ENCODE measurements around the gene BIRC2. TPM values are rescaled to one million over a fixed set of nuclear protein-coding genes. Genes with fewer than 3 reads are reported as not detected.

Gene BIRC2
- total and polyA plus RNA-seq, 4 donors, result 14.1 to 46.7 (median 29.5) TPM

- H3K27ac ChIP-seq (ENCODE audit: low read depth in 1 of 2, low read length in 2 of 2), result no peak overlapping the region
- no peak for TF ChIP-seq RAD21 (IDR thresholded peaks at IDR 0.05)
- no peak for TF ChIP-seq HNF4G (IDR thresholded peaks at IDR 0.05)
- no peak for TF ChIP-seq EGR1 (IDR thresholded peaks at IDR 0.05; ENCODE audit: low read depth in 2 of 2)
- TF ChIP-seq TAF1 (conservative IDR thresholded peaks at IDR 0.05), result no peak
- no peak for TF ChIP-seq RXRA (IDR thresholded peaks at IDR 0.05)
- TF ChIP-seq GABPA (IDR thresholded peaks at IDR 0.05 in 1 of 2, conservative IDR thresholded peaks at IDR 0.05 in 1 of 2), result no peak
- TF ChIP-seq CTCF (IDR thresholded peaks at IDR 0.05; ENCODE audit: low read depth, low read length, missing input control), result no peak
- no peak for TF ChIP-seq JUND (IDR thresholded peaks at IDR 0.05)
- no peak for TF ChIP-seq ZBTB33 (IDR thresholded peaks at IDR 0.05)
- TF ChIP-seq FOXA1 (IDR thresholded peaks at IDR 0.05), result no peak
- TF ChIP-seq HNF4A (conservative IDR thresholded peaks at IDR 0.05), result no peak
- TF ChIP-seq ATF3 (IDR thresholded peaks at IDR 0.05), result no peak
- no peak for TF ChIP-seq SP1 (IDR thresholded peaks at IDR 0.05)
- TF ChIP-seq MAX (IDR thresholded peaks at IDR 0.05), result no peak
- no peak for TF ChIP-seq YY1 (IDR thresholded peaks at IDR 0.05)
- no peak for TF ChIP-seq NR2F2 (IDR thresholded peaks at IDR 0.05)
- no peak for TF ChIP-seq FOXA2 (IDR thresholded peaks at IDR 0.05)
- no peak for TF ChIP-seq REST (IDR thresholded peaks at IDR 0.05)
- no peaks in the 10 kb centered on the region for H3K4me1 ChIP-seq (ENCODE audit: control insufficient read depth in 4 of 4, insufficient read depth in 4 of 4, low read length in 3 of 4)
- DNase-seq (ENCODE audit: low spot score), result no peak
- no peaks in the 10 kb centered on the region for H3K36me3 ChIP-seq (ENCODE audit: control insufficient read depth in 4 of 4, insufficient read depth in 3 of 4, low read depth in 1 of 4, low read length in 3 of 4)
- H3K9ac ChIP-seq (ENCODE audit: low read depth in 1 of 2, low read length in 2 of 2), result no peak overlapping the region
- H3K9me3 ChIP-seq (ENCODE audit: control insufficient read depth in 4 of 4, low read length in 3 of 4), result peaks cover 0 to 2% (median under 1%) of the 10 kb centered on the region in 4 donors
- no peak overlapping the region for H3K4me3 ChIP-seq (ENCODE audit: low read depth in 1 of 3, low read length in 3 of 3)
- no peaks in the 10 kb centered on the region for H3K27me3 ChIP-seq (ENCODE audit: control insufficient read depth in 4 of 4, insufficient read depth in 4 of 4, low read length in 3 of 4)
Measured at GRCh38 chr11:102307727-102308038, 39.3 kb upstream of the BIRC2 start.

Data from liver (tissue), 9 donors.